HepG2 (cell line): ENCODE results near the gene IRS1. TPM values are rescaled to one million over a fixed set of nuclear protein-coding genes. Genes with fewer than 3 reads are reported as not detected.

Experiments used
- HBP1 ChIP-seq: IDR thresholded peaks from 2 replicates; pipeline ENCODE4 v1.6.1; 2016; ENCODE audit warnings: low read depth, control low read depth
- HHEX ChIP-seq: IDR thresholded peaks from 2 replicates; pipeline ENCODE4 v1.6.1; 2016; ENCODE audit warnings: control low read depth
- HNF4G ChIP-seq, 2 experiments: sonication (generic) in 1 of 2; formaldehyde crosslinking in 1 of 2; IDR thresholded peaks; 2 replicates each; pipeline versions ENCODE4 v1.4.0 to v1.6.1; 2011 to 2020; ENCODE audit warnings: borderline replicate concordance in 2 of 2, low read depth in 2 of 2, mild to moderate bottlenecking in 2 of 2, low read length in 1 of 2, missing genetic modification reagents in 1 of 2, moderate library complexity in 1 of 2
- IKZF5 ChIP-seq: IDR thresholded peaks from 2 replicates; pipeline ENCODE4 v1.6.1; 2018; ENCODE audit warnings: missing genetic modification reagents, mild to moderate bottlenecking, missing compliant biosample characterization
- MAFF ChIP-seq: IDR thresholded peaks from 2 replicates; pipeline ENCODE4 v1.6.1; 2011; ENCODE audit warnings: low read depth, low read length, improper control_type of control experiment
- MAFG ChIP-seq: sonication (generic); formaldehyde crosslinking; IDR thresholded peaks from 2 replicates; pipeline ENCODE4 v1.5.1; 2020; ENCODE audit warnings: mild to moderate bottlenecking, missing genetic modification reagents
- MED13 ChIP-seq: sonication (generic); formaldehyde crosslinking; IDR thresholded peaks from 2 replicates; pipeline ENCODE4 v1.5.0; 2020; ENCODE audit warnings: missing genetic modification reagents
- MTF2 ChIP-seq: sonication (generic); formaldehyde crosslinking; IDR thresholded peaks from 2 replicates; pipeline ENCODE4 v1.5.0; 2020; ENCODE audit warnings: missing genetic modification reagents, borderline replicate concordance
- MXD4 ChIP-seq: IDR thresholded peaks from 2 replicates; pipeline ENCODE4 v1.6.1; 2016; ENCODE audit warnings: mild to moderate bottlenecking, missing biosample characterization, missing genetic modification reagents
- RBM39 ChIP-seq: fragments of 200-400 bp; formaldehyde crosslinking; IDR thresholded peaks from one replicate; pipeline ENCODE4 v1.6.1; 2018; ENCODE audit warnings: antibody characterized with exemption, mild to moderate bottlenecking, low read depth, low read length; ENCODE audit not compliant: poor library complexity, severe bottlenecking
- SAFB2 ChIP-seq: sonication (generic); formaldehyde crosslinking; IDR thresholded peaks from 2 replicates; pipeline ENCODE4 v1.5.1; 2020; ENCODE audit warnings: missing genetic modification reagents, low read depth, mild to moderate bottlenecking, borderline replicate concordance
- SMARCC2 ChIP-seq: fragments of 450-650 bp; IDR thresholded peaks from 2 replicates; pipeline ENCODE4 v1.6.1; 2017; ENCODE audit warnings: antibody characterized with exemption, mild to moderate bottlenecking
- TAF15 ChIP-seq: fragments of 200-400 bp; formaldehyde crosslinking; IDR thresholded peaks from one replicate; pipeline ENCODE4 v1.6.1; 2018; ENCODE audit warnings: mild to moderate bottlenecking, low read depth, low read length; ENCODE audit not compliant: poor library complexity, severe bottlenecking
- TFDP2 ChIP-seq: sonication (generic); formaldehyde crosslinking; IDR thresholded peaks from 2 replicates; pipeline ENCODE4 v1.4.0; 2020; ENCODE audit warnings: missing genetic modification reagents
- THAP11 ChIP-seq: IDR thresholded peaks from 2 replicates; pipeline ENCODE4 v1.6.1; 2016; ENCODE audit warnings: missing biosample characterization, missing genetic modification reagents
- ZFP36 ChIP-seq: fragments of 150-350 bp; IDR thresholded peaks from 2 replicates; pipeline ENCODE4 v1.6.1; 2018; ENCODE audit warnings: borderline replicate concordance, low read length, low read depth; ENCODE audit not compliant: partially characterized antibody
- ZMAT3 ChIP-seq: sonication (generic); formaldehyde crosslinking; conservative IDR thresholded peaks from 2 replicates; pipeline ENCODE4 v1.7.0; 2021; ENCODE audit warnings: missing genetic modification reagents
- ZNF18 ChIP-seq: sonication (generic); formaldehyde crosslinking; IDR thresholded peaks from 2 replicates; pipeline ENCODE4 v1.8.0; 2022; ENCODE audit warnings: mild to moderate bottlenecking, missing genetic modification reagents; ENCODE audit not compliant: insufficient replicate concordance
- ZNF230 ChIP-seq: sonication (generic); formaldehyde crosslinking; IDR thresholded peaks from 2 replicates; pipeline ENCODE4 v1.4.0; 2020; ENCODE audit warnings: mild to moderate bottlenecking, missing genetic modification reagents
- ZNF264 ChIP-seq: sonication (generic); formaldehyde crosslinking; IDR thresholded peaks from 2 replicates; pipeline ENCODE4 v1.4.0; 2020; ENCODE audit warnings: missing genetic modification reagents
- ZNF574 ChIP-seq: sonication (generic); formaldehyde crosslinking; IDR thresholded peaks from 2 replicates; pipeline ENCODE4 v1.4.0; 2020; ENCODE audit warnings: missing genetic modification reagents
- ZNF713 ChIP-seq: sonication (generic); formaldehyde crosslinking; IDR thresholded peaks from 2 replicates; pipeline ENCODE4 v1.4.0; 2020; ENCODE audit warnings: mild to moderate bottlenecking, missing genetic modification reagents
- polyA plus RNA-seq, 8 experiments: library from polyadenylated mRNA; depleted of rRNA in 3 of 8; stranded (reverse) in 7 of 8; unstranded in 1 of 8; fragments of >200 nt; fragmentation: Illumina TruSeq in 4 of 8; extraction: Trizol in 4 of 8; gene quantifications; 2 replicates each; pipeline versions ENCODE4 v1.2.1 to v1.2.3, GENCODE V29; 2011 to 2016; ENCODE audit warnings: low read depth in 4 of 8, missing spikeins in 1 of 8, mixed read lengths in 1 of 8; ENCODE audit not compliant: insufficient read depth in 1 of 8
- total RNA-seq, 5 experiments: library from RNA; depleted of rRNA; stranded (reverse); fragments of >200 nt; fragmentation: Illumina TruSeq; extraction: Trizol; gene quantifications; 2 replicates each; pipeline ENCODE4 v1.2.3, GENCODE V29; 2016; ENCODE audit warnings: low read depth in 1 of 5

Gene IRS1
- total and polyA plus RNA-seq, 2 of the 13 experiments (the other 11 are each of a cell fraction or from before 2014, with no cell fraction given) = 8.7 to 9.0 TPM

- TF ChIP-seq HBP1 (no peak), ZNF230 (CRISPR knock-in tag) (no peak), MTF2 (no peak), ZFP36 (no peak), SMARCC2 (0 out of 2 replicates have a peak, but pooled peaks have one; percentile 70), IKZF5 (CRISPR knock-in tag) (peak; percentile 82), MAFF (peak; percentile 77), TFDP2 (CRISPR knock-in tag) (peak; percentile 61), ZNF264 (CRISPR knock-in tag) (no peak), ZMAT3 (CRISPR knock-in tag) (no peak; the same call in 1 of the 2 replicates), MXD4 (CRISPR knock-in tag) (no peak), THAP11 (peak; percentile 76), MED13 (peak; percentile 90), HHEX (CRISPR knock-in tag) (peak; percentile 83), TAF15 (no peak), MAFG (CRISPR knock-in tag) (no peak), ZNF18 (CRISPR knock-in tag) (peak; percentile 86), ZNF713 (no peak), ZNF574 (no peak), HNF4G (IDR thresholded peaks at IDR 0.05; ENCODE audit: borderline replicate concordance, low read depth, low read length) (peak; percentile 94), HNF4G (CRISPR knock-in tag; IDR thresholded peaks at IDR 0.05; ENCODE audit: borderline replicate concordance, low read depth) (peak; percentile 73; the same call in 1 of the 2 replicates), SAFB2 (CRISPR knock-in tag) (no peak), RBM39 (no peak)
These were observed 66.3 kb downstream of the IRS1 start (continued) for GRCh38 chr2:226733189-226733858.
